H1 (cell line): Measurements from ENCODE around the gene ICAM5. TPM values are rescaled to one million over a fixed set of nuclear protein-coding genes. Genes with fewer than 3 reads are reported as not detected.
A peak's percentile ranks its signal among the peaks of the same experiment; 100 is the strongest.

Experiments used
- CTCF ChIA-PET: fragments of 300-600 bp; sonication (Branson Sonifier 250); formaldehyde crosslinking; loops from one replicate; lab custom pipeline; 2021; ENCODE audit not compliant: partially characterized antibody; lab: Charles Lee
- POLR2A ChIA-PET: fragments of 300-600 bp; sonication (Branson Sonifier 250); formaldehyde crosslinking; loops from one replicate; lab custom pipeline; 2021; ENCODE audit warnings: inconsistent platforms; ENCODE audit not compliant: partially characterized antibody; lab: Charles Lee
- DNase-seq, 2 experiments: peaks; one replicate each; pipeline versions ENCODE4 v3.0.0 to v3.0.0-alpha.2; 2010 to 2022; ENCODE audit warnings: low spot score in 2 of 2, low read depth in 1 of 2, mixed read lengths in 1 of 2
- FAIRE-seq: peaks from 2 replicates; lab custom pipeline; 2011; peaks lifted over from hg19 to GRCh38; lab: Jason Lieb, UNC
- H2AFZ ChIP-seq: 2 replicates; pipeline ENCODE4 v1.8.1; 2012; ENCODE audit warnings: low read length, inconsistent platforms
- H2AK5ac ChIP-seq: 2 replicates; pipeline ENCODE4 v1.6.1; 2013; ENCODE audit warnings: low read depth, low read length
- H2BK120ac ChIP-seq: replicated peaks from 2 replicates; pipeline ENCODE3; 2013; ENCODE audit warnings: low read depth, low read length, inconsistent platforms
- H2BK12ac ChIP-seq: 2 replicates; pipeline ENCODE4 v1.6.1; 2013; ENCODE audit warnings: low read depth, low read length
- H2BK15ac ChIP-seq: 2 replicates; pipeline ENCODE4 v1.6.1; 2013; ENCODE audit warnings: low read length
- H2BK20ac ChIP-seq: 2 replicates; pipeline ENCODE4 v1.6.1; 2013; ENCODE audit warnings: low read length
- H2BK5ac ChIP-seq: 2 replicates; pipeline ENCODE4 v1.6.1; 2013; ENCODE audit warnings: low read depth, low read length
- H3K14ac ChIP-seq: 2 replicates; pipeline ENCODE4 v1.6.1; 2013; ENCODE audit warnings: inconsistent platforms; ENCODE audit not compliant: insufficient read length
- H3K18ac ChIP-seq: 2 replicates; pipeline ENCODE4 v1.6.1; 2013; ENCODE audit warnings: low read length; ENCODE audit errors: extremely low read depth
- H3K23ac ChIP-seq: 2 replicates; pipeline ENCODE4 v1.6.1; 2013; ENCODE audit warnings: inconsistent platforms; ENCODE audit not compliant: insufficient read length
- H3K23me2 ChIP-seq: 2 replicates; pipeline ENCODE4 v1.6.1; 2013; ENCODE audit warnings: low read depth, low read length
- H3K27ac ChIP-seq: 2 replicates; pipeline ENCODE4 v1.6.1; 2011; ENCODE audit warnings: low read depth, low read length, inconsistent platforms
- H3K27me3 ChIP-seq, 4 experiments: replicated peaks in 1 of 4; 1 replicate in 1 of 4; 2 replicates in 3 of 4; pipeline versions ENCODE4 v1.6.1 to v1.8.1; 2011 to 2013; ENCODE audit warnings: low read length in 3 of 4, mild to moderate bottlenecking in 3 of 4, inconsistent platforms in 2 of 4, mixed read lengths in 2 of 4, moderate library complexity in 1 of 4; ENCODE audit not compliant: control insufficient read depth in 3 of 4, insufficient read depth in 3 of 4; ENCODE audit errors: extremely low read depth in 1 of 4
- H3K36me3 ChIP-seq, 4 experiments: 2 replicates each; pipeline versions ENCODE4 v1.6.1 to v1.8.1; 2011 to 2013; ENCODE audit warnings: mild to moderate bottlenecking in 4 of 4, low read length in 3 of 4, moderate library complexity in 2 of 4, control low read depth in 1 of 4, inconsistent platforms in 1 of 4; ENCODE audit not compliant: insufficient read depth in 4 of 4, control insufficient read depth in 2 of 4
- H3K4ac ChIP-seq: replicated peaks from 2 replicates; pipeline ENCODE3; 2013; ENCODE audit warnings: low read length, low read depth, mixed read lengths, inconsistent platforms; ENCODE audit not compliant: insufficient read length
- H3K4me1 ChIP-seq, 4 experiments: replicated peaks in 1 of 4; 1 replicate in 1 of 4; 2 replicates in 3 of 4; pipeline versions ENCODE4 v1.6.1 to v1.8.1; 2011 to 2013; ENCODE audit warnings: low read length in 3 of 4, inconsistent platforms in 2 of 4, mixed read lengths in 1 of 4; ENCODE audit not compliant: insufficient read depth in 4 of 4, control insufficient read depth in 3 of 4
- H3K4me2 ChIP-seq, 2 experiments: 2 replicates each; pipeline versions ENCODE4 v1.6.1 to v1.8.1; 2011 to 2013; ENCODE audit warnings: low read depth in 2 of 2, low read length in 2 of 2, control low read depth in 1 of 2, inconsistent platforms in 1 of 2, mild to moderate bottlenecking in 1 of 2; ENCODE audit not compliant: insufficient read depth in 1 of 2
- H3K4me3 ChIP-seq, 4 experiments: fragments of 200-600, 300-600 bp in 1 of 4; sonication (generic), shearing (Covaris generic), sonication (Bioruptor Twin) in 1 of 4; 2 replicates each; pipeline versions ENCODE4 v1.5.1 to v1.8.1; 2011 to 2016; ENCODE audit warnings: low read length in 4 of 4, low read depth in 3 of 4, control low read depth in 2 of 4, inconsistent platforms in 2 of 4, mild to moderate bottlenecking in 2 of 4, mixed read lengths in 1 of 4, moderate library complexity in 1 of 4; ENCODE audit not compliant: insufficient read depth in 2 of 4; ENCODE audit errors: extremely low read depth in 1 of 4
- H3K56ac ChIP-seq: replicated peaks from 2 replicates; pipeline ENCODE3; 2013; ENCODE audit warnings: low read depth, mild to moderate bottlenecking, mixed read lengths, low read length, inconsistent platforms; ENCODE audit not compliant: insufficient read length
- H3K79me1 ChIP-seq: 2 replicates; pipeline ENCODE4 v1.6.1; 2013; ENCODE audit warnings: low read depth, low read length, control low read depth
- H3K79me2 ChIP-seq, 2 experiments: 2 replicates each; pipeline versions ENCODE4 v1.6.1 to v1.8.1; 2012 to 2013; ENCODE audit warnings: low read length in 2 of 2, mild to moderate bottlenecking in 2 of 2, inconsistent platforms in 1 of 2; ENCODE audit not compliant: insufficient read depth in 2 of 2, control insufficient read depth in 1 of 2
- H3K9ac ChIP-seq, 4 experiments: replicated peaks in 1 of 4; 1 replicate in 1 of 4; 2 replicates in 3 of 4; pipeline versions ENCODE4 v1.6.1 to v1.8.1; 2011 to 2013; ENCODE audit warnings: low read depth in 3 of 4, low read length in 3 of 4, control low read depth in 2 of 4, mild to moderate bottlenecking in 2 of 4, moderate library complexity in 2 of 4, inconsistent platforms in 1 of 4; ENCODE audit errors: extremely low read depth in 1 of 4
- H3K9me3 ChIP-seq, 2 experiments: 2 replicates each; pipeline versions ENCODE4 v1.6.1 to v1.8.1; 2012 to 2013; ENCODE audit warnings: mild to moderate bottlenecking in 2 of 2, moderate library complexity in 2 of 2, control low read depth in 1 of 2, inconsistent platforms in 1 of 2, low read depth in 1 of 2, low read length in 1 of 2, mixed read lengths in 1 of 2; ENCODE audit not compliant: insufficient read depth in 2 of 2
- H4K20me1 ChIP-seq, 2 experiments: replicated peaks in 1 of 2; 2 replicates each; pipeline versions ENCODE3 to v1.8.1; 2011 to 2013; ENCODE audit warnings: inconsistent platforms in 2 of 2, low read length in 2 of 2, mild to moderate bottlenecking in 1 of 2; ENCODE audit not compliant: insufficient read depth in 2 of 2, control insufficient read depth in 1 of 2
- H4K5ac ChIP-seq: 2 replicates; pipeline ENCODE4 v1.6.1; 2013; ENCODE audit warnings: low read length, low read depth, mixed read lengths, inconsistent platforms; ENCODE audit not compliant: insufficient read length
- H4K8ac ChIP-seq: 2 replicates; pipeline ENCODE4 v1.8.0; 2013; ENCODE audit warnings: mild to moderate bottlenecking, moderate library complexity, low read length, inconsistent platforms; ENCODE audit not compliant: insufficient read depth; ENCODE audit errors: extremely low read depth
- H4K91ac ChIP-seq: replicated peaks from 2 replicates; pipeline ENCODE3; 2013; ENCODE audit warnings: low read length, mixed read lengths, inconsistent platforms; ENCODE audit not compliant: insufficient read length
- EP300 ChIP-seq, 2 experiments: IDR thresholded peaks; 1 replicate in 1 of 2; 2 replicates in 1 of 2; pipeline ENCODE4 v1.6.1; 2011 to 2012; ENCODE audit warnings: low read depth in 2 of 2, low read length in 2 of 2, mild to moderate bottlenecking in 2 of 2, borderline replicate concordance in 1 of 2, inconsistent platforms in 1 of 2, moderate library complexity in 1 of 2
- GTF2F1 ChIP-seq: IDR thresholded peaks from 2 replicates; pipeline ENCODE4 v1.6.1; 2012; ENCODE audit warnings: low read depth, low read length, improper control_type of control experiment, borderline replicate concordance
- RAD21 ChIP-seq, 2 experiments: IDR thresholded peaks in 1 of 2; conservative IDR thresholded peaks in 1 of 2; 2 replicates each; pipeline ENCODE4 v1.6.1; 2011; ENCODE audit warnings: low read depth in 2 of 2, low read length in 2 of 2, improper control_type of control experiment in 1 of 2, inconsistent platforms in 1 of 2, mild to moderate bottlenecking in 1 of 2, moderate library complexity in 1 of 2
- RFX5 ChIP-seq: IDR thresholded peaks from 2 replicates; pipeline ENCODE4 v1.6.1; 2011; ENCODE audit warnings: low read depth, low read length, improper control_type of control experiment, borderline replicate concordance
- SIX5 ChIP-seq: IDR thresholded peaks from 2 replicates; pipeline ENCODE4 v1.6.1; 2011; ENCODE audit warnings: mild to moderate bottlenecking, low read depth, low read length
- SUZ12 ChIP-seq: fragments of 200-600 bp; sonication (generic); IDR thresholded peaks from 2 replicates; pipeline ENCODE4 v1.6.1; 2012; ENCODE audit warnings: mild to moderate bottlenecking, inconsistent platforms, low read length, moderate library complexity, mixed read lengths
- WGBS, 2 experiments: shearing (Covaris generic) in 1 of 2; methylation state at CpG; one replicate each; pipeline versions ENCODE4 v1.1.6 to v1.1.7; 2013 to 2015; ENCODE audit warnings: low lambda C conversion rate in 2 of 2, mixed read lengths in 2 of 2, inconsistent platforms in 1 of 2, low coverage in 1 of 2, missing lambda C conversion rate in 1 of 2; ENCODE audit not compliant: insufficient replicate concordance in 2 of 2, insufficient coverage in 1 of 2, insufficient read length in 1 of 2; ENCODE audit errors: extremely low coverage in 1 of 2, missing lambda C conversion rate in 1 of 2; 5-methylcytosine and 5-hydroxymethylcytosine counted together
- polyA plus RNA-seq, 7 experiments: library from polyadenylated mRNA; depleted of rRNA in 3 of 7; stranded (reverse) in 5 of 7; unstranded in 2 of 7; fragments of >200 nt in 5 of 7; fragments of 200-250 nt in 2 of 7; gene quantifications; 1 replicate in 5 of 7; 2 replicates in 1 of 7; 4 replicates in 1 of 7; pipeline versions ENCODE4 v1.2.1 to v1.2.3, GENCODE V29; 2011 to 2013; ENCODE audit warnings: missing spikeins in 2 of 7, mixed read lengths in 2 of 7
- total RNA-seq: library from RNA; stranded (reverse); fragmentation: NEBNext Ultra II Directional; extraction: Animal tissue kit (Norgen Biotek cat#: 25700); gene quantifications from 2 replicates; pipeline ENCODE4 v1.2.1, GENCODE V29; 2021
- TF ChIP-seq, protein P1 (sequence below): IDR thresholded peaks from 2 replicates; pipeline ENCODE4 v1.6.1; 2012; ENCODE audit warnings: inconsistent platforms

Gene ICAM5
- total and polyA plus RNA-seq, 2 of the 8 experiments (the other 6 are each of a cell fraction or from before 2014, with no cell fraction given) = 3.9 to 4.8 TPM

DNA sequence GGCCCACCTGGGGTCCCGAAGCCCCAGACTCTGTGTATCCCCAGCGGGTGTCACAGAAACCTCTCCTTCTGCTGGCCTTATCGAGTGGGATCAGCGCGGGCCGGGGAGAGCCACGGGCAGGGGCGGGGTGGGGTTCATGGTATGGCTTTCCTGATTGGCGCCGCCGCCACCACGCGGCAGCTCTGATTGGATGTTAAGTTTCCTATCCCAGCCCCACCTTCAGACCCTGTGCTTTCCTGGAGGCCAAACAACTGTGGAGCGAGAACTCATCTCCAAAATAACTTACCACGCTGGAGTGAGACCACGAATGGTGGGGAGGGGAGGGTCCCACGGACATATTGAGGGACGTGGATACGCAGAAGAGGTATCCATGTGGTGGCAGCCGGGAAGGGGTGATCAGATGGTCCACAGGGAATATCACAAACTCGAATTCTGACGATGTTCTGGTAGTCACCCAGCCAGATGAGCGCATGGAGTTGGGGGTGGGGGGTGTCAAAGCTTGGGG is 1.0 kb upstream of the ICAM5 start:
- Histone ChIP-seq H3K79me1 (no peaks in the 10 kb centered on the region), H3K36me3 (no peaks in the 10 kb centered on the region), H2BK12ac (no peak overlapping the region), H2BK5ac (no peak overlapping the region), H3K4me3 (peak overlapping the region; percentile 38 to 67 (median 60); a peak in 7 of 8 replicates), H2AFZ (peak overlapping the region; percentile 54; the same call in 1 of the 2 replicates), H3K79me2 (no peaks in the 10 kb centered on the region), H4K91ac (no peak overlapping the region), H4K5ac (no peak overlapping the region), H3K14ac (no peak overlapping the region), H2BK120ac (no peak overlapping the region), H3K23ac (no peak overlapping the region), H3K9me3 (no peaks in the 10 kb centered on the region), H3K18ac (no peak overlapping the region), H4K8ac (peak overlapping the region; percentile 72), H3K27me3 (peaks cover 46 to 68% (median 58%) of the 10 kb centered on the region in 4 experiments), H3K4me2 (peak overlapping the region; percentile 81 to 100), H3K4me1 (peaks cover 0 to 43% (median 23%) of the 10 kb centered on the region in 4 experiments; a peak in 6 of 7 replicates), H2BK20ac (no peak overlapping the region), H4K20me1 (peaks cover 0 to 16% of the 10 kb centered on the region in 2 experiments), H3K23me2 (peaks cover 31% of the 10 kb centered on the region; the same call in 1 of the 2 replicates), H3K56ac (no peak overlapping the region), H3K9ac (no peak overlapping the region), H2AK5ac (no peak overlapping the region), H3K27ac (no peak overlapping the region), H3K4ac (no peak overlapping the region), H2BK15ac (peak overlapping the region; percentile 97; the same call in 1 of the 2 replicates)
- 6% methylated on average over 21 of the region's 23 CpGs; no CpG with 5 or more reads in 1 of the 2 experiments for WGBS, 2 experiments
- POLR2A ChIA-PET = interaction anchor here (0.9 to 3.4 kb wide), 12 partner anchors 11 to 114 kb away, joined by 3 to 15 read pairs (median 4); partner anchors contain the start of genes FDX2, ICAM1, RAVER1 and TYK2
- TF ChIP-seq, protein P1, sequence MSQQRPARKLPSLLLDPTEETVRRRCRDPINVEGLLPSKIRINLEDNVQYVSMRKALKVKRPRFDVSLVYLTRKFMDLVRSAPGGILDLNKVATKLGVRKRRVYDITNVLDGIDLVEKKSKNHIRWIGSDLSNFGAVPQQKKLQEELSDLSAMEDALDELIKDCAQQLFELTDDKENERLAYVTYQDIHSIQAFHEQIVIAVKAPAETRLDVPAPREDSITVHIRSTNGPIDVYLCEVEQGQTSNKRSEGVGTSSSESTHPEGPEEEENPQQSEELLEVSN = peak; percentile 28; the same call in 1 of the 2 replicates
- TF ChIP-seq GTF2F1 (no peak), EP300 (IDR thresholded peaks at IDR 0.05; ENCODE audit: borderline replicate concordance in 1 of 2, low read depth in 2 of 2, low read length in 2 of 2) (no peak), SUZ12 (no peak), RAD21 (IDR thresholded peaks at IDR 0.05 in 1 of 2, conservative IDR thresholded peaks at IDR 0.05 in 1 of 2; ENCODE audit: low read depth in 2 of 2, low read length in 2 of 2) (no peak), SIX5 (no peak), RFX5 (no peak)
- DNase-seq = peak in 1 of 2 experiments; percentile 79
- FAIRE-seq = peak; percentile 28
- CTCF ChIA-PET = interaction anchor here (0.9 to 11.6 kb wide), 18 partner anchors 9 to 203 kb away, joined by 3 to 94 read pairs (median 6); partner anchors contain the start of genes CDC37, ICAM1, RAVER1 and TYK2
